GM19035 (cell line): ENCODE results near the gene ZEB2.
A peak's percentile ranks its signal among the peaks of the same experiment; 100 is the strongest.

ENCODE experiments used
- ATAC-seq: cut with Tn5 transposase; IDR thresholded peaks from one replicate; pipeline ENCODE4 v1.9.1; 2021; ENCODE audit not compliant: unreplicated experiment

Gene ZEB2

DNA sequence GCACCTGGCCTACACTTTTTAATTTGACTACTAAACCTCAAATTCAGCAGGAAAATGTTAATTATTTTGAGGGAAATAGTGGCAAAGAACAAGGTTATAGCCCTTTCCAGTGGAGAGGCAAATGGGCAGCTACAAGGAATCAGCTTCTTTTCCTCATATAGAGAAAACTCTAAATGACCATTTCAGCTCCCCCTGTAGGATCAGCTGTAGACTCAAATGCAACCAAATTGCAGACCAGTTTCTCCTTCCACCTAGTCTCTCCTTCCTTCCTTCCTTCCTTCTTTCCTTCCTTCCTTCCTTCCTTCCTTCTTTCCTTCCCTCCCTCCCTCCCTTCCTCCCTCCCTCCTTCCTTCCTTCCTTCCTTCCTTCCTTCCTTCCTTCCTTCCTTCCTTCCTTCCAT is 158.2 kb downstream of the ZEB2 start:
- no peak for ATAC-seq

DNA sequence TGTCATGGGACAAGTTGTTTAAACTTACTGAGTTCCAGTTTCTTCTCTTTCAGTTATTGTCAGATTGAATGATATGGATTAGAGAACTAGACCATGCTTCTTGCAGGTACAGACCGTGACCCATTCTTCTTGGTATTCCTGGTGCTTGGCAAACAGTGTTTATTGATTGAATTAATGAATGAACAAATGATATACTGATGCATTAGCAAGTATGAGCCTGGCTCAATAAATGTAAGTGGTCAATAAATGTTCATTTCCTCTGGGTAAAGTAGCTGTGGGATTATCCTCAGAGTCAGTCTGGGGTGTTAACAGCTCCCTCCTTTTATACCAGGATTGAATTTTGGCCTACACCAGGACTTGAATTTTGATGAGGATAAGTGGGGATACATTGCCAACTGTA is 160.2 kb downstream of the ZEB2 start:
- ATAC-seq, result no peak

DNA sequence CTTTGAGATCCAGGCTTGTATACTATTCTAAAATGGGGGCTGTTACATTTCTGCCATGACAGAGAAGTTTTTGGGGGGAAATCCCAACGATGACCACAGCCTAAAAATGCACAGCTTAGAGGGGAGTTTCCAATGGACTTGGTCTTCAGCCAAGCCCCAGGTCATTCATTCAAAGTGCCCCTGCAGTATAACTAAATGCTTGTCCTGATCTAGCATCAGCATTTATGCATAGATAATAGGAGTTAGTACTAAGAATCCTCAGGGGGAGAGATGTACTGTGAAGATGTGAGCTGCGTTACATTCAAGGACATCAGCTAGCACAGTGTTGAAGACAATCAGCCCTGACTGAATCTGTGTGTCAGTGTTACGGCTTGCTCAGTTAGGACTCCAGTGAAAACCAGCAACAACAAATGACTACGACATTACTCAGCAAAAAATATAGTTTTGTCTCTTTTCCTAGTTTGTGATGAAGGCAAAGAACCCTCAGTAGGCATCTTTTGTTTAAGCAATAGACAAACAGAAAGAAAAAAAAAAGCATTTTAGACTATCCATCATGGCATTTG is 160.9 kb downstream of the ZEB2 start:
- peak; percentile 61 for ATAC-seq

DNA sequence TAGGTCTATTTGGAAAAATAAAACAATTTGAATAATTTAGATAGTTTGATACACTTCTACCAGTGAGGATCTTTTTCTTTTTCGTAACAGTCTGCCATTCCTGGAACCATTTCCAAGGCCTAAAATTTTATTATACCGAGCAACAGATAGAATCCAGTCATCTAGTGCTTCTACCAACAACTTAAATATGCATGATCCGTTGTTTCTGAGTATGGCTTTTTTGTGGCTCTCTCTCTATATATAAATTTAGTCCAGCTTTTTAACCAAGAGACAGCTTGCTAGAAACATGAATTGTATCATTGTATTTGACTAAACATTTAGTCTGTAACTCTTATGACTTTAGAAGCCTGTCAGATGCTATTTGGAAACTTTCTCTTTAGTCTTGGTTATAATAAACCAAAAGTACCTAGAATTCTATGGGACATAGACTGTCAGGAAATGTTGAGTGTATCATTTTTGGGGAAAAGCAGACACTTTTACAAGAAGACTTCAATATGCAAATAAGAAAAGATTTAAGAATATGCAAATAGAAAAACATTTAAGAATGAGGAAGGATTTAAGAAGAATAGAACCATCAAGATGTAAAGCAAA is 161.4 kb downstream of the ZEB2 start:
- peak; percentile 5 for ATAC-seq

DNA sequence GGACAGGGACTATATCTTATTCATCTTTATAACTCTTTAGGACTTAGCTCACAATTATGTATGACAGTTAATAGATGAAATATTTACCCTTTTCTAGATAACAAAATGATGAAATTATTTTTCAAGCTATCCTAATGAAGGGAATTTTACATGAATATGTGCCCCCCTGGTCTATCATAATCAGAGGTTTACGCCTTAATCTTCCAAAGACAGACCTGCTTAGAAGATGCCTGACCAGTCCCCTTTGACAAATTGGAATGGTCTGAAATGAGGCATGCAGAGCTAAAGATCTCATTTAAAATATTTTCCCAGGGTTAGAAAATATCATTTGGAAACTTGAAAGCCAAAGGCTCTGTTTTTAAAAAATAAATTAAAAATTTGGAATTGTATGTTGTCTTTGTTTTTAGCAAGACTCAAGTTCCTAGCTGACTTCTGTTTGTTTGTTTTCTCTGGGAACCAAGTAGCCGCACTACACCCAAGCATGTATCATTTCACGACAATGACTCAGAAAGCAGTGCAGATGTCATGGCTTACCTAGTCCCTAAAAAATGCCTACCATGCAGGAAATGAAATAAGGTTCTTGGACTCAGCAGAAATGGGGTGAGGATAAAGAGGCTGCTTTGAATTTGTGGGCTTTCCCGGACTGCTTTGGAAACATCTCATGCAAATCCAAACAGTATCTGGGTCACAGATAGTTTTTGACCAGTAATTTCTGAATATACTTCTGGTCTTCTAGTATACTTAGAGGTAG is 162.1 kb downstream of the ZEB2 start:
- peak; percentile 78 for ATAC-seq

DNA sequence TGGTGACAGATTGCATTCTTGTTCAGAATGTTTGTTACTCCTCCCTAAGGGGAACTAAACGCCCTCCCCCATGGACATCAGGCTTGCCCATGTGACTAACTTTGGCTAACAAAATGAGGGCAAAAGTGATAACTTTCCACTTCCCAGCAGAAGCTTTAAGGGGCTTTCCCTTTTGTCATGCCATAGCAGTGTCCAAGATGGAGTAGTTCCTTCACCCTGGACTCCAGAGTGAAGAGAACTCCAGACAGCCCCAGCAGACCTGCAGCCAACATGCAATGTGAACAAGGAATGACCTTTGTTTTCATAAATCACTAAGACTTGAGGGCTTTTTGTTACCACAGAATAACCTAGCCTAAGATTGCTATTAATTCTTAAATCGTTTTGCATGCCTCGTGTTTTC is 163.5 kb downstream of the ZEB2 start:
- no peak for ATAC-seq

DNA sequence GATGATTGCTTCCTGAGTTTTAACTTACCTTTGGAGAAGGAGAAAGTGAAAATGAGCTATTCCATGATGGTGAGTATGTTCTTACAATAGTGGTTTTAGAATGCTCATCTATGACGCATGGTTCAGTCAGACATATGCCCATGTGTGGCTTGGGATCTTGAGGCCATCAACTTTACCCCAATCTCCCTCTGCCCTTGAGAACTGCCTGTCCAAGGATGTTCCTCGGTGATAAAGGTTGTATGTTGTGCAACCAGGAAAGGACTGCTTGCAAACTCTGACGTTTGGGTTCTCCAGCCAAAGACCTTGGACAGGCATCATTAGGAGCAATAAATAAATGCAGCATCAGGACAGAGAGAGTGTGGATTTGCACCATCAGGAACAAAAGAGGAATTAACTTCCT is 165.0 kb downstream of the ZEB2 start:
- no peak for ATAC-seq

DNA sequence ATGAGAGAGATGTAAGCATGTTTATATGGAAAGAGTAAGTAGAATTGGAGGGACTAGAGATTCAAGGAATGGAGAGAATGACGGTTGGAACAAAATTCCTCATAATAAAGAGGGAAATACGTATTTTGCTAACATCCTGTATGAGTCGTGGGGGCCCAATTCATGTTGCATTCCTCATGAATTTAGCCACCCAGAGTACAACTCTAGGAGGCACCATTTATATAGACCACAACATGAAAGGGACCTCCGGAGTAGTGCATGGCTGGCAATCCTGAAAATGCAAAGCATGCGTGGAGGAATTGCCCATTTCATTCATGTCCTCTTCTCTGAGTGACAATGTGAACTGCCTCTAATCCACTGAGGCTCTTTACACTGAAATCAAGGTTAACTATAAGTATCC is 168.2 kb downstream of the ZEB2 start:
- ATAC-seq, result no peak

DNA sequence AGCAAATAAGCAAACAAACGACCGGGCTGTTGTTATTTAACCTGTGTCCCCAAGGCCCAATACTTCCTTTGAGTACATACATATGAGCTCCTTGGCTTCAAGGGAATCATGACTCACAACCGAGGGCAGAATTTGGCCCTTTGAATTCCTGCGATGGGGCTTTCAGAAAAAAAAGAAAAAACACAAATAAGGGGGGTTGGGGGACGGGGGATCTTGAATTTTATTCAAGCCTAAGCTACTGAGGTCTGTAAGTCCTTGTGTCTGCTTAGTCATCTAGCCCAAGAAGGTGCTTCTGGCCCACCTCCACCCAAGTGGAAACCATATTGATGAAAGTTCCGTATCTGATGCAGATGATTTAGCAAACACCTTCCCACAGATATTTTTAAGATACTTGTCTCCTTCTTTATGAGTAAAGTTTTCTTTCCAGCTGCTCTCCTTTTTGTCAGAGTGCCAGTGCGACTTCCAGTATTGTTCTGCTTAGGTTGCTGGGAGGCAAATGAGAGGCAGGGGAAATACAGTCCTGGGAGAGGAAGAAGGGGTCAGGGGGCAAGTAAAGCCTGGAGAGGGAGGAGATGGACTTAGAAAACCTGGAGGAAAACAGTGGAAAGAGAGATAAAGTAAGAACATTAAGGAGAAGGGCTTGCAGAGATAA is 169.6 kb downstream of the ZEB2 start:
- no peak for ATAC-seq

DNA sequence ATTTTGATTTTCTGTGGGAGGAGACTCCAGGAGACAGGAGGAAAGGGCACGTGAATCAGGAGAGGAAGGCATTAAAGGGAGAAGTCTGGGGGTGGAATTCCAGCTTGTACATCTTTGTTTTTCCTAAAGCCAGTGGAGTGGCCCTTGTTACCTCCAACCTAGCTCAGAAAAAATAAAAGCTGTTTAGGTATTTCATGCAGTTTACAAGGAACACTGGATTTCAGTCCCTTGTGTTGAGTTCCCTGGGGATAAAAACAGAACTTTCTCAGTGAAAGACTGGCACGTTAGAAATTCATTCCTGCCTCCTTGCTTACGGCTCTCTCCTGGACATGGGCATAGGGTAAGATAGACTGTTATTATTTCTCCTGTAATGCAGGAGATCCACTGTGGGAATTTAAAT is 170.2 kb downstream of the ZEB2 start:
- no peak for ATAC-seq

DNA sequence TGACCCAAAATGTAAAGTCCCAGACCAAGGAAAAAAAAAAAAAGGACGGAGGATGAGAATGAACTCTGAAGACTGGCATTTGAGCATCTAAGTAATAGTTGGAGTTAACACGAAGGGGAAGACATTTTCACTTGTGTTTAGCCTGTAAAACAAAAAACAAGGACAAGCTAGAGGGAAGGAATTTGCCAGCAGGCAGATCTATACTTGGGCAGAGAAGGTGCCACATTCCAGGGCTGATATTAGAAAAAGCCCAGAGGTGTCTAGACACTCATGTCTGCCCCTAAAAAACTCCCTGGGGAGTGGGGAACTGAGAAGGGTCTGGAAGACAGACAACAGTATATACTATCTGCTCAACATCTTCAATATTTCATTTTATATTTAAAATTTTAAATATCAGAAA is 171.1 kb downstream of the ZEB2 start:
- ATAC-seq, result no peak

DNA sequence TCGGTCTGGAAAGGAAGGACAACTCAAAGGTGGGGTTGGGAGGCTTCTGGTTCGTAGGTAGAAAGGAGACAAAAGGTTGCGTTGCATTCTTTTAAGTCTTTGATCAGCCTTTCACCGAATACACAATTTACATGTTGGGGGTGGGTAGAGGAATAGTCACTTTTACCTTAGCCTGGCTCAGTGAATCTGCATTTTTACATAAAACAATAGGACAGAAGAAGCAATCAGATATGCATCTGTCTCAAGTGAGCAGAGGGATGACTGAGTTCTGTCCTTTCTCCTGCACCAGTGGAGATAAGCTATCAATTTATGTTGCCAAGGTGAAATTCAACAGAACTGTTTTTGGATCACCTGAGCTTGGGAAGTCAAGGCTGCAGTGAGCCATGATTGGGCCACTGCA is 173.7 kb downstream of the ZEB2 start:
- no peak for ATAC-seq

DNA sequence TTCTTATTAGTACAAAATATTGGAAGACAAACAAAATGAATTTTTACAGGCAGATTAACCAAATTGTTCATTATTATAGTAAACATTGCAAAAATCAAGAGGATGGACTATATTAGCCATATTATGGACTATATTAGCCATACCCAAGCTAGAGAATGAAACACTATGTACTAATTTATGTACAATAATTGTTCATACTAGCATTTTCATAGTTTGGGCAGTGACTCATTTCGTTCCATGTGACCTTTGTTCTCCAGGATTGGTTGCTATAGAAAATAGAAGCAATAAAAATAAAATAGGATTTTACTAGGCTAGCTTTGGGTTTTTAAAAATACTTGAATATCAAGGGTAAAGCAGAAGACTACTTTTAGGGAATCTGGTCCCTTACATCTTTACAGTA is 176.8 kb downstream of the ZEB2 start:
- peak; percentile 75 for ATAC-seq

DNA sequence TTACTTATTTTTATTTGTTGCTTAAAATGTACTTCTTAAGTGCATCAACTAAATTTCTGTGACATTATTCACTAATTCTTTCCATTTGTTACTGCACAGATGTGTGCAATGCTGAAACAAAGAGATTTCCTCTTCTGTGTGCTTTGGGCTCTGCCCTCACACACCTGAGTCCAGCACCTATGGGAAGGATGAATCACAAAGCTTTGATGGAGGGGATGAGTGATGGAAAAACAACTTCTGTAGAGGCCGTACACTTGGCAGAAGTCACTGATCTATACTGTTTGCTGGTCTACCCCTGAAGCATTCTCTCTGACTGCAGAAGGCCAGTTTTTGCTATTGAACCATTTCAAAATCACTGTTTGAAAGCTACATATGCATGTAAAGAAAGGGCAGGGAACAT is 178.4 kb downstream of the ZEB2 start:
- ATAC-seq, result no peak

DNA sequence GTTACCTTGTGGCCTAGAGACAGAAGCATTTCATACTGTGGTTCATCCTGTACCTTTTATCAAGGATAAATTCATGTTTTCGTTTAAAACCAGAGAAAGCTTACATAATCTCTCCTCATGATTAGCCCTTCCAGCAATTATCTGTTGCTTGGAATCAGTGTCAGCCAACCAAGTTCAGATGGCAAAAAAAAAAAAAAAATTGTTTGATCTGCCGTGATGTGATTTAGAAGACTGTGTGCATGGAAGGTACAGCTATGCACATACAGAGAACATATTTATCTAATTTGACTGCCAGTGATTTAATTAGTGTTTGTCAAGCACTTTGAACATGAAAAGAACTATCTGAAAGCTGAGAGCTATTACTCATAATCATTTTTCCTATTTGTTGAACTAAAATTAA is 180.9 kb downstream of the ZEB2 start:
- ATAC-seq, result no peak

DNA sequence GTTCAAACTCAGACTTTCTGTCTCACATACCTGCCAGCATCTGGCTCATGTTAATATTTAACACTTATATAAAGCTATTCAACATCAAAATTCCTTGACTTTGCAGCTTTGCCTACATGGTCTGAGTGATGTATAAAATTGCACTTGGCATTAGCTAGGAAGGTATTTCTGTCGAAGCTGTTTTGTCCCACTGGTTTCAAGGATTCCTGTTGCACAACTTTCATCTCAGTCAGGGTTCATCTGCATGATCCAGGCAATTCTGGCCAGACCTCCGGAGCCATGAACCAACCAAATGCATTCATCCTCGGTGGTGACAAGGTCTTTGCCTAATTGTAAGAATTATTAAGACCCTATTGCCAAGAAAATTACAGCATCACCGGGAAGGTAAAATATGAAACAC is 185.4 kb downstream of the ZEB2 start:
- ATAC-seq, result no peak
